Mesothelial cell of epicardium (in vitro differentiated cells): ENCODE data around the gene SLC38A9. TPM values are rescaled to one million over a fixed set of nuclear protein-coding genes. Genes with fewer than 3 reads are reported as not detected.

Experiments used
- DNase-seq, 2 experiments: peaks; one replicate each; pipeline ENCODE4 v3.0.0; 2021; ENCODE audit warnings: low spot score in 2 of 2; ENCODE audit not compliant: unreplicated experiment in 2 of 2
- H3K27ac Mint-ChIP-seq: 2 replicates; pipeline ENCODE4 v1.8.0; 2021; ENCODE audit warnings: mixed read lengths
- H3K27me3 Mint-ChIP-seq: 2 replicates; pipeline ENCODE4 v1.8.0; 2021; ENCODE audit warnings: low read depth, mixed read lengths
- H3K36me3 Mint-ChIP-seq: 2 replicates; pipeline ENCODE4 v1.8.0; 2021; ENCODE audit warnings: mixed read lengths
- H3K4me1 Mint-ChIP-seq: 2 replicates; pipeline ENCODE4 v1.8.0; 2021; ENCODE audit warnings: mixed read lengths
- H3K4me3 Mint-ChIP-seq: 2 replicates; pipeline ENCODE4 v1.8.0; 2021; ENCODE audit warnings: mild to moderate bottlenecking, moderate library complexity, mixed read lengths
- H3K9me3 Mint-ChIP-seq: 2 replicates; pipeline ENCODE4 v1.8.0; 2021; ENCODE audit warnings: mixed read lengths
- CTCF ChIP-seq: fragments of 200-600 bp; sonication (generic); IDR thresholded peaks from one replicate; pipeline ENCODE4 v1.5.0; 2021; ENCODE audit warnings: antibody characterized with exemption; ENCODE audit not compliant: unreplicated experiment
- total RNA-seq: library from RNA; stranded (reverse); gene quantifications from 3 replicates; pipeline ENCODE4 v1.2.1, GENCODE V29; 2021

SLC38A9 gene
- total RNA-seq, 1 donor from 2014 or later = 39.9 TPM

DNA sequence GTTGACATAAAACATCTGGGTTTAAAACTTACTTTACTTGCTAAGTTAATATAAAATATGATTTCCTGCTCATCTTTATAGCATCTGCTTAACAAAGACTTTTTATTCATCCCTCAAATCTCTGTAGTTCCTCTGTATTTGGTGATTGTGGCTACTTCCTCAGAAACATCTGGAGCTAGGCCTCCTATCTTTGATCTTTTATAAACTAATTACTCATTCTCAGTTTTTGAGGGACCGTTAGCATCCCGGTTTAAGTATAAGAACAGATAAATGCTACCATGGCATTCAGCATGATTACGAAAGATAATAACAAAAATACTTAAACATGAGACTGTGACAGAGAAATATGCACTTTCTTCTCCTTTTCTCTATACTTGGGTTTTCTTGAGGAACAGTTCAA is 85.3 kb downstream of the SLC38A9 start:
- H3K27ac Mint-ChIP-seq = peak overlapping the region; percentile 86
- peaks cover 5% of the 10 kb centered on the region for H3K36me3 Mint-ChIP-seq
- H3K27me3 Mint-ChIP-seq = no peaks in the 10 kb centered on the region
- no peak for DNase-seq
- no peaks in the 10 kb centered on the region for H3K9me3 Mint-ChIP-seq
- H3K4me3 Mint-ChIP-seq = no peak overlapping the region
- H3K4me1 Mint-ChIP-seq = peaks cover 37% of the 10 kb centered on the region
- TF ChIP-seq CTCF = no peak

DNA sequence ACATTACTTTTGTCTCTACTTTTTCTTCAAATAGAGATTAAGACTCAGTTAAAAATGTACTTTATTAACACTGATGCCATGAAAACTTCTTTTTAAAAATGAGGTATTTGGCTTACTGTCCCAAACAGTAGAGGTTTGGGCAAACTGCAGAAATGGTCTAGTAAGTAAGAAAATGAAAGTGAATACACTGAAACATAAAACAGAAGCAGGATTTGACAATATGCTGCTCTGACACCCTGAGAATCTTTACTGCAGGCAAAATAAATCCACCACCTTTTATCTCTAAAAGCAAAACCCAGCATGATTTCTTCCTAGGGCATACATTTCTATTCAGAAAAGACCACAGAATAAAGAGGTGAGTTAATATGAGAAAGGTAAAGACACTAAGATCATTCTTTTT is 86.2 kb downstream of the SLC38A9 start:
- no peaks in the 10 kb centered on the region for H3K9me3 Mint-ChIP-seq
- no peaks in the 10 kb centered on the region for H3K27me3 Mint-ChIP-seq
- DNase-seq = no peak
- H3K4me3 Mint-ChIP-seq = no peak overlapping the region
- peak overlapping the region; percentile 86 for H3K27ac Mint-ChIP-seq
- no peak for TF ChIP-seq CTCF
- peaks cover 4% of the 10 kb centered on the region for H3K36me3 Mint-ChIP-seq
- peaks cover 37% of the 10 kb centered on the region for H3K4me1 Mint-ChIP-seq

DNA sequence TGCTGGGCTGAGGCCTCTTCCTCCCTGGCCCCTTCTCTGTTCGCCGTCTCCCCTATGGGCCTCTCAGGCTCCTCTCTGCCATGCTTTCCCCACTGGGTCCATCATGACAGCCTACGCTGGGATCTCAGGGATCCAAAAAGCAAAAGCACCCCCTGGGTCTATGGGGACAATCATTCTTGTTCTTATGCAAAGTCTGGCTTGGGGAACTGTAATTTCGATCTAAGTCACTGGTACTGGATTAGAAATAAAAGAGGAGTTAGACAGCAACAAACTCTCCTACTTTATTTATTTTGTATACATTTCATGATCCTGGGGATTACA is 86.6 kb downstream of the SLC38A9 start:
- H3K27me3 Mint-ChIP-seq = no peaks in the 10 kb centered on the region
- H3K4me1 Mint-ChIP-seq = peaks cover 37% of the 10 kb centered on the region

DNA sequence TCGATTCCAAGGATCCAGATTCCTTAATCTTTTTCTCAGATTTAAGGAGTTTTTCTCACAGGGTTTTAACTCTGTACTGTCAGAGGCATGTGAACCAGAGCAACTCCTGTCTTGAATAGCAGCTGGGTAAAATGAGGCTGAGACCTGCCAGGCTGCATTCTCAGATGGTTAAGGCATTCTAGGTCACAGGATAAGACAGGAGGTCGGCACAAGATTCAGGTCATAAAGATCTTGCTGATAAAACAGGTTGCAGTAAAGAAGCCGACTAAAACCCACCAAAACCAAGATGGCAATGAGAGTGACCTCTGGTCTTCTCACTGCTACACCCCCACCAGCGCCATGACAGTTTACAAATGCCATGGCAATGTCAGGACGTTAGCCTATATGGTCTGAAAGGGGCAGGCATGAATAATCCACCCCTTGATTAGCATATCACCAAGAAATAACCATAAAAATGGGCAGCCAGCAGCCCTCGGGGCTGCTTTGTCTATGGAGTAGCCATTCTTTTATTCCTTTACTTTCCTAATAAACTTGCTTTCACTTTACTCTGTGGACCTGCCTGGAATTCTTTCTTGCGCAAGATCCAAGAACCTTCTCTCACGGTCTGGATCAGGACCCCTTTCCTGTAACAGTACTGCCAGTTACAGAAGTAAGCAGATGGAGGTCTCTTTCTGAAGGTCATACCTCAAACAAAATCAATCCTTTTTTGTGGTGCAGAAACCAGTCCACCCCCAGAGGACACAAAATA is 87.1 kb downstream of the SLC38A9 start:
- Mint-ChIP-seq H3K27me3 (no peaks in the 10 kb centered on the region), H3K9me3 (no peaks in the 10 kb centered on the region), H3K4me1 (peaks cover 37% of the 10 kb centered on the region), H3K36me3 (peaks cover 3% of the 10 kb centered on the region), H3K4me3 (no peak overlapping the region), H3K27ac (peak overlapping the region; percentile 86)
- TF ChIP-seq CTCF = no peak
- DNase-seq = no peak

More for the DNA sequence above, 86.6 kb downstream of the SLC38A9 start:
- Mint-ChIP-seq H3K4me3 (no peak overlapping the region), H3K9me3 (no peaks in the 10 kb centered on the region), H3K36me3 (peaks cover 4% of the 10 kb centered on the region), H3K27ac (peak overlapping the region; percentile 86)
- no peak for TF ChIP-seq CTCF
- DNase-seq = no peak

- Mint-ChIP-seq H3K36me3 (no peaks in the 10 kb centered on the region), H3K27ac (no peak overlapping the region), H3K27me3 (no peaks in the 10 kb centered on the region), H3K4me3 (no peak overlapping the region), H3K4me1 (peaks cover 35% of the 10 kb centered on the region), H3K9me3 (no peaks in the 10 kb centered on the region)
- no peak for DNase-seq
- no peak for TF ChIP-seq CTCF
These were observed 88.3 kb downstream of the SLC38A9 start for GRCh38 chr5:55623789-55624188.
